GM18867 (cell line): Measurements from ENCODE around the gene TFF3.

Experiments used
- ATAC-seq: cut with Tn5 transposase; IDR thresholded peaks from one replicate; pipeline ENCODE4 v1.9.1; 2021; ENCODE audit warnings: mild to moderate bottlenecking, moderate library complexity; ENCODE audit not compliant: unreplicated experiment

Gene TFF3

DNA sequence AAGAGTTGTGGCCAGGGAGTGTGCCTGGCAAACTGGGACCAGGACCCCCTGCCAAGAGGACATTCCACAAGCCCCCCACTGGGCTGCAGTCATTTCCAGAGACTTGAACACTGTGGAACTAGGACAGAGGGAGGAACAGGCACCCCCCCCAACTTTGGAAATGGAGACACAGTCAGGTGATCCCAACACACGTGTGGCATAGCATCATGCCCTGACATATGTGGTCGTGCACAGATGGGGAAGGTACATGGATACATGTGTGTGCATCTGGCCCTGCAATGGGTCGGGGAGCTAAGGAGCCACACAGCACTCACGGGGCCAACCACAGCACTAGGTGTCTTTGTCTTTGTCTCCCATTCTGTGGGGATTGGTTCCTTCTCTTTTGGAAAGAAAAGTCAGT is 6.6 kb upstream of the TFF3 start:
- no peak for ATAC-seq

DNA sequence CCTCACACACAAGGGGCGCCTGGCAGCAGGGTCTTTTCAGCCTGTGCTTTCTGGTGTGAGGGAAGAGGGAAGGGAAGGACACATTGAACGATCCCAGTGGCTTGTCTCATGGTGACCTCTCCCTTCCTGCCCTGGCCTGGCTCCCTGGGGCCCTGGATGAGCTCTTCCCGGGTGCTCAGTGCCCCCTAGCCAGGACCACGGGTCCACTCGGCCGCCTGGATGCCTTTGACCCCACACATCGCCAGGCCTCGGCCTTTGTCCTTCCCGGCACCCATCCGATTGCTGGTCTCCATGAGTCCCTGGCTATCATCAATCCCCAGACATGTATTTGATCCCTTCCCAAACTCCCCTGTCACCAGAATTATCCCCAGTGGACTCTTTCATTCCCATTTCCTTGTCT is 6.0 kb upstream of the TFF3 start:
- no peak for ATAC-seq

DNA sequence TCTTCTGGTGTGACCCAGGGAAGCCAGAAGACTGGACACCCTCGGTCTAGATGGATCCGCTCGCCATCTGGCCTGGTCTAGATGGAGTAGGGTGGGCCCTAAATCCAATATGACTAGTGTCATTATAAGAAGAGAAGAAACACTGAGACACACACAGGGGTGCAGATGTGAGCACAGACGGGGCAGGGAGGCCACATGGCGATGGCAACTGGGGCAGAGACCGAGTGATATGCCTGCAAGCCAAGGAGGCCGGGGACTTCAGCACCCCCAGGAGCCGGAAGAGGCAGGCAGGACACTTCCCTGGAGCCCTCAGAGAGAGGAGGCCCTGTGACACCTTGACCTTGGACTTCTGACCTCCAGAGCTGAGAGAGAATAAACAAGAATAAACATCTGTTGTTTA is 5.6 kb upstream of the TFF3 start:
- ATAC-seq: no peak

DNA sequence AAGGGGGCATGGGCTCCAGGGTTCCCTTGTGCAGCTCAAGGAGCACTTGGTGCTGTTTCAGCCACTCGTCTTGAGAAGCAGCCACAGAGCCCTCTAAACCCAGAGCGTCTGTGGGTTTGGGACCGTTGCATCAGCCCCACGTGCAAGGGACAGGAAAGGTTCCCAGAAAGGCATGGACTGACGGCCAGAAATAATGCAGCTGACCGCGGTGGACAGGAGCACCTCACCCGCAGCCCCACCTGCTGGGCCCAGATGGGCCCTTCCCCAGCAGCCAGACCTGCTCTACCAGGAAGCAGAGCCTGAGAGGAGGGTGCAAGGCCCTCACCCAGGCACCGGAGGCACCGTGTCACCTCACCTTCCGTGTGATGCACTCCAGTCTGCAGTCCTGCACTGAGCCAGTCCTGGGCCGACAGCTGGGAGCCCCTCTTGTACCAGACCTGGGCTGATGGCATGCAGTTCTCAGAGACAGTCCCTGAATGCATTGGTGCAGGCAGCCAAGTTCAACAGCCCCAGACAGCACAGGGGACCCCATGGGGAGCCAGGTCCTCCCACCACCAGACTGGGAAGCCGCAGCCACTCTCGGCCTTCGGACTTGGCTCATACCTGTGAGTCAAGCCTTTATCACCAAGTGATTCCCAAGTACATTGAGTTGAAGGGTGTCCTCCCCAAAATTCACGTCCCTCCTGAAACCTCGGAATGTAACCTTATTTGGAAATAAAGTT is 4.8 kb upstream of the TFF3 start:
- ATAC-seq: no peak

DNA sequence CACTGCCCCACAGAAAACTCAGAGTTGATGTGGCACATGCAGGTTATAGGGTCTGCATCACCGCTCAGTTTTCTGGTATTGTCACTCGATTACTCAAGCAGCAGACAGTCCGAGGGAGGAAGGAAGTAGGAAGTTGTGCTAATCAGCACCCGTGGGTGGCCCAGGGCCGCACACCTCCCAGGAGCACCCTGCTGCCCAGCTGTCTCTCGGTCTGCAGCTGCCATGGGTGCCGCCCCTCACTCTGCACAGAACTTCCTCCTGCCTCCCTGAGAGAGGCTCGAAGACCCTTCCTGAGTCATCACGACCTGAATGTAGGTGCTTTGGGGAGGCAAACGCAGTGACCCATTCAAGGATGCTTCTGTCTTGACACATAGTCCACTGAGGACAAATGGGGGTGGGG is 4.2 kb upstream of the TFF3 start:
- ATAC-seq: no peak

DNA sequence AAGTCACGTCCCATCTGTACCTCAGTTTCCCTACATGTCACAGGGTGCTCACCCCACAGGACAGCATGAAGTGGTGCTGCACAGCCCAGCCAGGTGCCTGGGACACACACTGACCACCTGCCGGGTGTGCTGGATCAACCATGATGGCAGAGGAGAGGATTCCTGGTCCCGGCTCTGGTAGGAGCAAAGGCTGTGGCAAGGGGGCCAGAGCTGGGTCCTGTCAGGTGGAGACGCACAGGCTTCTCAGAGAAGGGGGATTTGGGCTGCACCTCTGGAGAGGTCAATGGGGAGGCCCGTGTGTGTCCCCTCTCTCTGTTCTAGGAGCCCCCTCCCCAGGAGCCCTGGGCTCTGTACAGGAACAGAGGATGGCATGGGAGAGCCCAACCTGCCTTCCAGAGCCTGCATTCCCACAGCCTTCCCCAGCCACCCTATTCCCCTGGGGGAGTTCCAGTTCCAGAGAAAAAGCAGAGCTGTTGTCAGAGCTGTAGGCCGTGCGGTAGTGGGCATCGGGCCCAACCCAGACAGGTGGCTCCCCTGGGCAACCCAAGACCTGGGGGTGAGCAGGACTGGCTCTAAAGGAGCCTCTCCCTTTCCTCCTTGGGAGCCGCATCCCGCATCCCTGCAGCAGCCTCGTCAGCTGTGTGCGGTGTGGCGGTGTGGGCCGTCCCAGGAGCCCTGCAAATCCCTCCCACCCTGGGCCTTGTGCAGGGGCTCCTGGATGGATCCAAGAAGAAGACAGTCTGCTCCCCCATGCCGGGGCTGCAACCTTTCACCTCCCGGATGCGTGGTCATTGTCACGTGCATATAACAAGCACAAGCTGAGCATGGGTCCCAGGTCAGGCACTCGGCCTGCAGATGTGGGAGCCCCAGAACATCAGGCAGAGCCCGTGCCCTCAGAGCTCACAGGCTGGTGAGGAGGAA is 2.9 kb upstream of the TFF3 start:
- no peak for ATAC-seq

DNA sequence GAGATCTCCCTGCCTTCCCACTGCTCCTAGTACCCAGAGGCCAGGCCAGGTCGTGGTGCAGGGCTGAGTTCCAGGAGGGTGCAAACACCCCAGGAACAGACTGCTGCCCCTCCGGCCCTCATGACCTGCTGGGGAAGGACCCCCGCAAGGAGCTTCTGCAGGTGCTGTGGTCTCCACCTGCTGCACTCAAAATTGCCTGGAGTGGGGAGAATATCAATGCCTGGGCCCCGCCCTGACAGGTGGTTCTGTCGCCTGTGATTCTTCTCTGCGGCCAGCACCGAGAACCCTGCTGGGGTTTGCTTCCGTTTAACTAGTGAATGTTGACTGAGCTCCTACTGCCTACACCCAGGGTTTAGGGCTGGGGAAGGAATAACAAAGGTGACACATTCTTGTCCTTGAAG is 2.1 kb upstream of the TFF3 start:
- ATAC-seq: no peak

DNA sequence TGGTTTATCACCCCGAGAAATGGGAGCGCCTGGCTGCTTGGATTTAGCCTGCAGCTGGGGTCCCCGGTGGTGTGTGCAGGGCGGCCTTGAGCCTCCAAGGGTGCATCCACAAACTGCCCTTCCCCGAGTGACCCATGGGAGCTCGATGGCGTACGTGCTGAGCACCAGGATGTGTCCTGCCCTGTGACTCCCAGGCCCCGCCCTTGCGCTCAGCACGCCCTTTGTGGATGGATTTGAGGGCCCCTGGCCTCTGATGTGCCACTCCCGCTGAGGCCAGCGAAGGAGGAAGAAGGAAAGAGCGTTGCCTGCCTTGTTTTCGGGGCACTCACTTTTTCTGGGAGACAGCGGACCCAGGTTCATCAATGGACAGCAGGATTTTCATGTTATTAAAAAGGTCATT is 1.7 kb upstream of the TFF3 start:
- no peak for ATAC-seq

DNA sequence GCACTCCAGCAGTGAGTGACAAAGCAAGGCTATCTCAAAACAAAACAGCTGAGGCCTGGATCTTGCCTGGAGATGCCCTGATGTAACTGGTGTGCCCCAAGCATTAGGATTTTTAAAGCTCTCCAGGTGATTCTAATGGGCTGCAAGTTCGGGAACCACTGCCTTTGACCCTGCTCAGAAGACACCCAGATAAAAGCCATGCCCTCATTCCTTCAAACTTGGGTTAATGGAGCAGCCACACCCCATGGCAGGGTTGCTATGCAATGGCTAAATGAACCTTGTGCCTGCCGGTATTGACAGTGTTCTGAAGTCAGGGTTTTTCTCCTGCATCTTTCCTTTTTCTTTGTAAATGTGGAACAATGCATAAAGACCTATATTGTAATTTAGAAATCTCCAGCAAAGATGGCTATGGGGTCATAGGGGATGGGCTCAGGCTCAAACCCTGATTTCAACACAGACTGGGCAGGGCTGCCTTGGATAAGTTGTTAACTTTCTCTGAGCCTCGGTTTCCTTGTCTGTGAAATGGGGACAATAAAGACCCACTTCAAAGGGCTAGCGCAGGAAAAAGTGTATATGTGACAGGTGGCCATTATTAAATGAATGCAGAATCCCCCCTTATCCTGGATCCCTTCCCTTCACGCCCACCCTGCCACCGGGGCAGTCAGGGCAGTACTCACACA is 453 bp downstream of the TFF3 start:
- no peak for ATAC-seq

DNA sequence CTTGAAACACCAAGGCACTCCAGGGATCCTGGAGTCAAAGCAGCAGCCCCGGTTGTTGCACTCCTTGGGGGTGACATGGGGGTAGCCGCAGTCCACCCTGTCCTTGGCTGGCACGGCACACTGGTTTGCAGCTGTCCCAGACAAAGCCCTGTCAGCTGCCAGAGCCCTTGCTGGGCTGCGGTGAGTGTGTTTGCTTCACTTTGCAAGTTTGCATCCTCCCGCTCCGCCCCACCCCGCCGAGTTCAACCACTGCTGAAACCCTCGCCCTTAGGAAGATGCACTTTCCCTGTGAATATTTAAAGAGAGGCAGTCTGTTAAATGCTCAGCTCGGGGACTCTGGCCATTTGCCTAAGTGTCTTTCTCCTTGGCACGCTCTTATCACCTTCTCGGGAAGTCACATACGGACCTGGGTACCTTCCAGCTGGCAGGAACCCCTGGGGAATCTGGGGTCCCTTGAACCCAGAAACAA is 1.7 kb downstream of the TFF3 start:
- no peak for ATAC-seq

DNA sequence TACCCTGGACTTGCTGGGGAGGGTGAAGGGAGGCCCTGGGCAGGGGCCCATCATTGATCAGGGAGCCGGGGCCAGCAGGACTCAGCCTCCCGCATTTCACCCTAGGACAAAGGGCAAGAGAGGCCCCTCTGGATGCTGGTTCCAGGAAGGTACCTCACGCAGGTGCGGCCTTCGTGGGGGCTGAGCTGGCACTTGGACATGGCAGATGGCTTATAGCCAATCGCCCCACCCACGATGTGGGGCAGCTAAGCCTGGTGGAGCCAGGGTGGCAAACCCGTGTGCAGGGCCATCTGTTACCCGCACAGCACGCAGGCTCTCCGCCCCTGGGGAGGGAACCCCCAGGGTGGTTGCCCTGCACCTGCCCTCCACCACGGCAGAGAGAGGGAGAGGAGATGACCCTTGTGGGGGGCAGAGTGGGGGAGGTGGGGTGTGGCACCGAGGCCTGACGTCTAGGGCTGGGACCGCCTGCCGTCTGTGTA is 2.5 kb downstream of the TFF3 start:
- ATAC-seq: no peak

DNA sequence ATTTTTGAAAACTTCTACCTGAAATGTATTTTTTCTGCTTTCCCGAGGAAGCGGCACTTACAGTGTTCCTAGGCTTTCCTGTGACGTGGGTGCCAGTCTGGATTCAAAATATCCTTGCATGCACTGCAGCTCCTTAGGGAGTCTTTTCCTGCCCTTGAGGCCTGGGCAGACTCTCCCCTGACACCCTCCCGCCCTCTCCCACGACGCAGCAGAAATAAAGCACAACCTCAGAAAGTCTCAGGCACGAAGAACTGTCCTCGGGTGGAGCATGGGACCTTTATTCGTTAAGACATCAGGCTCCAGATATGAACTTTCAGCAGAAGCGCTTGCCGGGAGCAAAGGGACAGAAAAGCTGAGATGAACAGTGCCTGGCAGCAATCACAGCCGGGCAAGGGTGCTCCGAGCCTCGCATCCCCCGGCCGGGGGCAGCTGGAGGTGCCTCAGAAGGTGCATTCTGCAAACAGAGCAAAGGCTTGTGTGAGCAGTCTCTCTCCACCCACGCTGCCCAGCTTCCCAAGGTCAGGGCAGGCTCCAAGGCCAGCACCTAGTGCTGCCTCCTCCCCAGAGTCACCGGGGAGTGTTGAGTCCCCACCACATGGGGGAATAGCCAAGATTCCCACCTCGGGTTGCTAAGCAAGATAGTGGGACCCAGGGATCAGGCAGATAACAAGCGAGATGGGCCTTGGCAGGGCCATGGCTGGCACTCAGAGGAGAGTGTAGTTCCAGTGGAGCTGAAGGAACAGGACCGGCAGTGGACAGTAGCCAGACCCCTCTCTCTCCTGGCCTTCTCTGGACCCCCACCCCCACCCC is 3.2 kb downstream of the TFF3 start:
- no peak for ATAC-seq

DNA sequence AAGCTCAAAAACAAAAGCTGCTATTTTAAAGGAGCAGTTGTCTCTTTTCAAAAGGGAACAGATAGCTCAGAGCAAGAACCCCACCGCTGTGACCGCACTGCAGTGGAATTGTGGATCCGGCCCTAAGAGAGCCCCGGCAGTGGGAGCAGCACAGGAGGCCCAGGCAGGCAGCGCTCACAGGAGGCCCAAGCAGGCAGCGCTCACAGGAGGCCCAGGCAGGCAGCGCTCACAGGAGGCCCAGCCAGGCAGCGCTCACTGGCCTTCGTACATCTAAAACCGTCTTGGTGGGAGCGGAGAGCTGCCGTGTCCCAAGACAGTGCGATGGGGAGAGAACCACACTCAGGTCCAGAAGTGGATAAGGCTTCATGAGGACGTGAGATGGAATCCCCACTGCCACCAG is 4.0 kb downstream of the TFF3 start:
- ATAC-seq: no peak

DNA sequence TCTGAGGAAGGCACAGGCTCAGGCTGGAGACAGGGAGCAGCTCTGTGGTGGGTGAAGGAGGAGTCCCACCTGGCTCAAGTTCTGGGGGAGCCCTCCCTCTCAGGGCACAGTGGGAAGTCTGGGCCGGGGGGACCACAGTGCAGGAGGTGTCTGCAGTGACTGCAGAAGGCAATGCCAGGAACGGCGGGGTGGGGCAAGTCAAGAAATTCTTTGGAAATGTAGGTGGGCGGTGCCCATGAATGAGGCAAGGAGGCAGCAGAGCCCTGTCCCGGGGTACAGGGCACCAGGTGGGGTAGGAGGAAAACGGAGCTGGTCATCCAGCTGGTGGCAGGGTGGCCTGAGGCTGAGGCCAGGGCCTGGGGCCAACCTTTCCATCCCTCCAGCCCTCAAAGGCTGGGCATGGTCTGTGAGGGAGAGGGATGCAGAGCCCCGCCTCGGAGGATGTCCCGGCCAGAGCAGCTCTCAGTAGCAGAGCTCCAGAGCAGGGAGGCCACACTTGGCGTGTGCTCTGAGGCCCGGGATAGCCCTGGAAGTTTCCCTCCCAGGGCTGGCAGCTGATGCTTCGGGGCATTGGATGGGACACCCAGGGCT is 4.7 kb downstream of the TFF3 start:
- no peak for ATAC-seq

DNA sequence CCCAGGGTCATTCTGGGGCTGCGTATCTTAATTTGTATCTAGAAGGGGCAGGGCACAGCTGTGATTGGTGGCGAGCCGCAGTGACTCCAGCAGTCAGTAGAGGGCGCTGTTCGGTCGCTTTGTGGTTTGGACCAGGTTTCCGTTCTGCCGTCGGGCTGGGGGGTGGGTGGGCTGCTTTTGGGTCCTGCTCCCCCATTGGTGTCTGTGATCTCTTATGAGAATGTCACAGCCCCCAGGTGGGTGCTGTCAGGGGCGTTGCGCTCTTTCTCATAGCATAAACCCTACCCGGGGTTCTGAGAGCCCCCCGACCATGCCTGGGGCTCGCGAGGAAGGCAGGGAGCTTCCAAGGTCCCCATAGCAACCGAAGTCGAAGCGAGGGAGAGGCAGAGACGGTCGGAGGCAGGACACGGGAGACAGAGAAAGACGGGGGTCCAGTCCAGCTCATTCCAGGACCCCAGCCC is 5.4 kb downstream of the TFF3 start:
- no peak for ATAC-seq

DNA sequence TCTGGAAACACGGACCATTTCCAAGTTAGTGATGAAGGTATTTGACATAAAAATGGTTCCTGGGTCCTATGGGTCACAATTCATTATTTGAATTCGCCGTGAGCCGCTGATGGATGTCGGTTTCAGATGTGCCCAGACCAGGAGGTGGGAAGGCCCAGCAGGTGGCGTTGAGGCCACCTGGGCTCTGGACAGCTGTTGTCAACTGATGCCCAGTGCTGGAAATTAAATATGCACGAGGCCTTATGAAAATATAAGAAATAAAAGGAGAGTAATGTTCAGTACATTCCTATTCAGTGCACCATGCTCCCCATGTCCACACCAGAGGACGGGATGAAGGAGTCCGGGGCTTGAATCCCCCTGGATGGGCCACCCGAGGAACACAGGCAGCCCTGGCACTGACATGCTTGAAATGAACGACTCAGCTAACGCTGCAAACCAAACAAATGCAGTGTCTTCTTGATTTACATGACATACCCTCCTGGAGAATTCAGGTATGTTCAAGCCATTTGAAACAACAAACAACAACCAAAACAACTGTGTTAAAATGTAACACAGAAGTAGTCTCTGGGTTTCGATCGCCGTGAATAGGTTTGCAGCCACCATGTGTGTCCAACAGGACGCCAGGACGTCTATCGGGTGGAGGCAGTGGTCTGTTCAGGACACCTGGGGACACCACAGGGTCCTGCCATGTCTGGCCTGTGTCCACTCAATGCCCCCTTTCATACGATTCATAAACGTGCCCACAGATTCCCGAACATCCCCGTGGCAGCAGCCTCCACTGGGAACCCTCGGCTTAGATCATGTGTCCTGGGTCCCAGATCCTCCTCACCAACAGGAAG is 6.1 kb downstream of the TFF3 start:
- ATAC-seq: no peak

DNA sequence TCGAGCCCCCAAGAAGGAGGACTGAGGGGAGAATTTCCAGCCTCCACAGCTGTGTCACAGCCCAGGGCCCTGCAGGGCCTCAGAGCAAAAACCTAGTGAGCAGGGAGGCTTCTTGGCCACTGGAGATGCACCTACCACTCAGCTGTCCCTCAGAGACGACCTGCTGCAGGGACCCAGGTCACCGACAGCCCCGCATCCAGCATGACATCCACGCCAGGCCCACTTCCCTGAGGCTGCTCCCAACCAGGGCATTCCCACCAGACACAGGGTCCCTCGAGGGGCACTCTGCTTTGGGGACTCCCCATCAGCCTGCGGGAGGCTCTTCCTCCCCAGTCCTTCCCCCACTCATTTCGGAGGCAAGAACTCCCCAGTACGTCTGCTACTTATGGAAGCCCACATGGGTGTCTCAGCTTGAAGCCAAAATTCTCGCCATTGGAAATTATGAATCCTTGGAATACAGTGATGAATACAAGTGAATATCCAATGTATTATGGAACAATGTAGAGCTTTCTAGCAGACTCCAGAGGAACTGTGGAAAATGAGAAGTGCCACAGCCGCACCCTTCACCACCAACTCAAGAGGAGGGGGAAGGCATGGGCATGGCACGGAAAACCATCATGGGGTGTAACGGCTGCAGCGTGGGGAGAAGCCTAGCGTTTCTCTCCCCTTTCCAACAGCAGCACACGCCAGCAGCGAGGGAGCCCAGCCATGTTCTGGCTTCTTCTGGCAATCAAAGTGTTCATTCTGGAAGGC is 6.9 kb downstream of the TFF3 start:
- ATAC-seq: no peak

DNA sequence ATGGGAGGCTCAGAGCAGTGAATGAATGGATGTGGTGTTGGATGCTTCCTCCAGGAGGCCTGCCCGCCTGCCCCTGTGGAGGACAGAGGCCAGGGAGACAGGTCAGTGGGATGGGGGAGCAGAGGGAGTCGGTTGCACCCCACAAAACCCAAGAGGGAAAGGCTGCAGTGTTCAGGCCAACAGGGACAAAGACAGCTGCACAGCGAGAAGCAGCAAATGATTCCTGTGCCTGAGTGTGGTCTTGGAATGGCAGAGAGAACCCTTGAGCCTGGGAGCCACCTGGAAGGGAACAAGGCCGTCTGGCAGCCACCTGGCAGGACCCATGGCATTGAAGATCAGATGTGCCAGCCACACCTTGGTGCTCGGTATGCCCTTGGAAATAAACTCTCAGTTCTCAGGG is 8.1 kb downstream of the TFF3 start:
- no peak for ATAC-seq
